Activated gamma-delta T cell treated with Interleukin-2 at 50 U/mL for 16 hours (primary cell): ENCODE data around the gene CARMIL3.
"Not testable (repeated sequence)": the region's sequence is repeated elsewhere in the genome, so short reads cannot be mapped to it uniquely, and the experiment has no call there.

Experiments
- DNase-seq: peaks from one replicate; pipeline ENCODE4 v3.0.0-alpha.2; 2020

The CARMIL3 gene

DNA sequence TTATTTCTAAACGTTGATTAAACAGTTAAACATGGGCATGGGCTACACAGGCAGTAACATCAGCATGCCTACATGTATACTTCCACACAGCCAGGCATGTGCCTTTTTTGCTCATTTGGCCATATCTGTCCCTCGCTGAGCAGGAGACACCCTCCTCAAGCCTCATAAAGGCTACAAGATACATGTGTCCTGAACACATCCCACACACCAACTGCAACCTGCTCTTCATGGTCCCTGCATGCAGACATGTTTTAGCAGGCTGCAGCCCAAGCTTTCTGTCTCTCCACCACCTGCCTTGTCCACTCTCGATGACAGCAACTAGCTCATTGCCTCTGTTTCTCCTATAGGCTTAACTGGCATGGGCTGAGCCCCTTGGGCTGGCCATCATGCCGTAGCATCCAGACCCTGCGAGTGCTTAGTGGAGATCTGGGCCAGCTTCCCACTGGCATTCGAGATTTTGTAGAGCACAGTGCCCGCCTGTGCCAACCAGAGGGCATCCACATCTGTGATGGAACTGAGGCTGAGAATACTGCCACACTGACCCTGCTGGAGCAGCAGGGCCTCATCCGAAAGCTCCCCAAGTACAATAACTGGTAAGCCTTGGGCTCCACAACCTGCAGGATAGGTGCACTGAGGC is 44.9 kb downstream of the CARMIL3 start:
- no peak for DNase-seq

- DNase-seq, result no peak
Measured at GRCh38 chr14:24098229-24098926, 46.6 kb downstream of the CARMIL3 start.

DNA sequence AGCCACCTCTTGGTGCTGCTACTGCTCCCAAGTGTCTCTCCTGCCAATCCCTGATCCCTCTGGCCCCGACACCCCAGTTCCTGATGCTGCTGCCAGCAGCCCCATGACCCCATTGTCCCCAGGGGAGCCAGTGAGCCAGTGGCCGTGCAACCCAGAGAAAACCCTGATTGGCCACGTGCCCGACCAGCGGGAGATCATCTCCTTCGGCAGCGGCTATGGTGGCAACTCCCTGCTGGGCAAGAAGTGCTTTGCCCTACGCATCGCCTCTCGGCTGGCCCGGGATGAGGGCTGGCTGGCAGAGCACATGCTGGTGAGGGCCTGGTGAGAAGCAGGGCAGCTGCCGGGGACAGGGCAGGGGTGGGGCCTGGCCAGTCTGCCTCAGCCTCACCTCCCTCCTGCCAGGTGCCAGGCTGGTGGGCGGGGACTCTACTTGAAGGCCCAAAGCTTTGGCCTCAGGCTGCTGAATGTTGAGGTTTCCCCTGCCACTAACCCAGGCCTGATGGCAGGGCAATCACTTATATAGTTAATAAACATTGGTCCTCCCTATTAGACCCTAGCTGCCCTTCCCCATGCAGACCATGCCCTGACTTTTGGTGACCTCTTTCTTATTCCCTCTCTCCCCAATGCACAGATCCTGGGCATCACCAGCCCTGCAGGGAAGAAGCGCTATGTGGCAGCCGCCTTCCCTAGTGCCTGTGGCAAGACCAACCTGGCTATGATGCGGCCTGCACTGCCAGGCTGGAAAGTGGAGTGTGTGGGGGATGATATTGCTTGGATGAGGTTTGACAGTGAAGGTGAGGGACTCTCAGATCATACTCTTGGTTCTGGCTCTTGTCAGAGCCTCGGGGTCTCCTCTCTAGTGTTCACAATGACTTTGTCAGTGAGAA is 47.4 kb downstream of the CARMIL3 start:
- DNase-seq, result no peak

DNA sequence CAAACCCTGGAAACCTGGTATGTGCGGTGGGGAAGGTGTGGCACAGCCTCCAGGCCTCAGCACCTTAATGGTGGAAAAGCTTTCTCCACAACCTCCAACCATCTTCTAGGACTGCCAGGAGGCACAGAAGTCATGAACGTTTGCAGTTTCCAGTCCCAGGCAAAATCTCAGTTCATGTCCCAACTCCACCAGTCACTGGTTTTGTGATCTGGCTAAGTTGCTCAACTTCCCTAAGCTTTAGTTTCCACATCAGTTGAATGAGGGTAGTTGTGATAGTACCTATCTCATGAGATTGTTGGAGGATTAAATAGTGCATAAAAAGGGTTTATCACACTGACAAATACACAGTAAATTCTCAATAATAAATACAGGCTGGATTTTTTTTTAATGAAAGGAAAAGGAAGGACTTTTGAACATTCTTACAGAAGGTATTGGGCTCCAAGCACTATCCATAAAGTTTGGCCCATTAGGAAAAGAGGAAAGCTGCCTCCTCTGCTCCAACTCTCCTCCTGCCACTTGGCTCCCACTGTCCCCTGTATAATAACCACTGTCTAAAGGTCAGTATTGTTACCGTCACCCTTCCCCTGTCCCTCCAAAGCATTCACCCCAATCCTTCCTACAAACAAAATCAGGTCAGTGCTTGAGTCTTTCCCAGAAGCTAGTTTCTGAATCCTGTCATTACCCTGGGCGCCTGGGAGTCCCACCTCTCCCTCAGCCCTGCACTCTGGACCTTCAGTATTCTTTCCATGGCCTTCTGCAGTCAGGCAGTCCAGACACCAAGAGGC is 48.6 kb downstream of the CARMIL3 start:
- no peak for DNase-seq

- no peak for DNase-seq
Measured at GRCh38 chr14:24100982-24101494, 49.2 kb downstream of the CARMIL3 start.

DNA sequence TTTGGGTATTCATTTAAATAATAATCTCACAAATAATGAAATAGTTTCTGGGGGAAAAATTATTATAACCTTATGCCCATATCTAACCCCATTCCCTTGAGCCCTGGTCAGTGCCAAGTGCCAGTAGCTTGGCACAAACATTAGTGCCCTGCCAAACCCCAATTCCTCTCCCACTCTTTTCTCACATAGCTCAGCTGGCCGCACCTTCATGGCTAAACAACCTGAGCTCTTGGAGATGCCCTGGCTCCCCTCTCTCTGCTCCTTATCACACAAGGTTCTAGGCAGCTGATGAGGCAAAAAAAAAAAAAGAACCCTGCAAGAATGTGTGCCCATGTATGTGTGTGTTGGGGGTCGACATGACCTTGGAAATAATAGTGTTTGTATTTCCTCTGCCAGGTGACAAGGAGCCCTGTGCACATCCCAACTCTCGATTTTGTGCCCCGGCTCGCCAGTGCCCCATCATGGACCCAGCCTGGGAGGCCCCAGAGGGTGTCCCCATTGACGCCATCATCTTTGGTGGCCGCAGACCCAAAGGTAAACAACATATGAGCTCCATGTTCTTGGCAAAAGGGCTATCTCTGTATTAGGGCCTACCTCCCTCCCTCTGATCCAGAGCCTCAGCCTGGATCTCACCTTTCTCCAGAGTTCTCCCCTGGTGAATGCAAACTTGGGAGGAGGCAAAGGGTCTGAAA is 50.7 kb downstream of the CARMIL3 start:
- DNase-seq, result no peak

- no peak for DNase-seq
Measured at GRCh38 chr14:24103451-24103850, 51.6 kb downstream of the CARMIL3 start.

DNA sequence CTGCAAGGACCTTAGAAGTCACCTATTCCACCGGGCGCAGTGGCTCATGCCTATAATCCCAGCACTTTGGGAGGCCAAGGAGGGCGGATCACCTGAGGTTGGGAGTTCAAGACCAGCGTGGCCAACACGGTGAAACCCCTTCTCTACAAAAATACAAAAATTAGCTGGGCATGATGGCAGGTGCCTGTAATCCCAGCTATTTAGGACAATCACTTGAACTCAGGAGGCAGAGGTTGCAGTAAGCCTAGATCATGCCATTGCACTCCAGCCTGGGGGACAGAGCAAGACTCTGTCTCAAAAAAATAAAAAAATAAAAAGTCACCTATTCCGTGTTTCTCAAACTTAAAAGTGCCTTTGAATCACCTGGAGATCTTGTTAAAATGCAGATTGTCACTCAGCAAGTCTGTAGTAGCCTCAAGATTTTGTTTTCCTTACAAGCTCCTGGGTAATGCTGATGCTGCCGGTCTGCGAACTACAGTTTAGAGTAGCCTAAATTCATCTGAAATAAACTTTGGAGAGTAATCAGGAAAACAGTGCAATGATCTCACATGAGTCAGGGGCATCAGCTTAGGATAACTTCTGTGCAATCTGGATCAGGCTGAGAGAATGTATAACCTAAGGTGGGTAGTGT is 53.9 kb downstream of the CARMIL3 start:
- not testable (repeated sequence) for DNase-seq

GRCh38 chr14:24106672-24107271 is 55.0 kb downstream of the CARMIL3 start:
- no peak for DNase-seq

DNA sequence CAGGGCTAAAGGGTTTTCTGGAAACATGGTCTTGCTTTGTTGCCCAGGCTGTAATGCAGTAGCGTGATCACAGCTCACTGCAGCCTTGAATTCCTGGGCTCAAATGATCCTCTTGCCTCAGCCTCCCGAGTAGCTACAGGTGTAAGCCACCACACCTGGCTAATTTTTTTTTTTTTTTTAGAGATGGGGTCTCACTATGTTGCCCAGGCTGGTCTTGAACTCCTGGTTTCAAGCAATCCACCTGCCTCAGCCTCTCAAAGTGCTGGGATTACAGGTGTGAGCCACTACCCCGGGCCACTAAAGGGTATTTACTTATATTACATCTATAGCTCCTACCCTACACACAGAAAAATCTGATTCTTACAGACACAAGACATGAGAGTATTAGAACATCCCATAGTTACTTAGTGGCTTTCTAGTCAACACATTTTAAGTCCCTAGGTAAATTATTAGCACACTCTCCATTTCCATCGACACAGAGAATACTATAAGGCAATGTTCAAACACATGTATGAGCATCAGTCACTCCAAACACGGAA is 56.6 kb downstream of the CARMIL3 start:
- no peak for DNase-seq

GRCh38 chr14:24110060-24110459 is 58.3 kb downstream of the CARMIL3 start:
- no peak for DNase-seq

GRCh38 chr14:24110523-24110922 is 58.7 kb downstream of the CARMIL3 start:
- DNase-seq, result no peak

GRCh38 chr14:24113379-24113800 is 61.6 kb downstream of the CARMIL3 start:
- no peak for DNase-seq

DNA sequence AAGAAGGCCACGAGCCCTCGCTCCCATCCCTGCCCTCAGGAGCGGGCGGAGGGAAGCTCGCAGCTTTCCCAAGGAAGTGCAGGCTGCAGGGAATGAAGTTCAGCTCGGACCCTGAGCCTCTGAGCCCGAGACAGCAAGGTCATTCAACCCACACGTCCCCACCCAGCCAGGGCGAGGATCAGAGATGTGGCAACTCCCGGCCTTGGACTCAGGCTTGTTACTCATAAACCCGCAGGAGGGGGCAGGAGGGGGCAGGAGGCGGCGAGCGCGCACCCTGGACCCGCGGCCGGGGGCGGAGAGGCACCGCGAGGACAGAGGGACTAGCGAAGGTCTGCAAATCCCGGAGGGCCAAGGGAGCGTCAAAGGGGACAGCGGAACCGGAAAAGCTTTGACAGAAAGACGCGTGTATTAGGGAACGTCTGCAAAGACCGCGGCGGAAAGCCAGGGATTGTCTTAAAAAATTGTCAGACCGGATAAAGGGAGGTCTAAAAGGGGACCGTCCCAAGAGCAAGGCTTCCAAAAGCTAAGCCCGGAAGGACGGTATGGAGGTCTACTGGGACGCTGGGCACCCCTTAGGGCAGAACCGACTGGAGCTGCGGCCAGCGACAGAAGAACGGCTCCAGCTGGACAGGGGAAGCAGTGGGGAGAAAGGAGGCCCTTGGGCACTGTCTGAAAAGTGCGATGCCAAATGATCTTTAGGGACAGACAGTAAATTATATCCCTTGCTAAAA is 62.2 kb downstream of the CARMIL3 start:
- peak; percentile 74 for DNase-seq

DNA sequence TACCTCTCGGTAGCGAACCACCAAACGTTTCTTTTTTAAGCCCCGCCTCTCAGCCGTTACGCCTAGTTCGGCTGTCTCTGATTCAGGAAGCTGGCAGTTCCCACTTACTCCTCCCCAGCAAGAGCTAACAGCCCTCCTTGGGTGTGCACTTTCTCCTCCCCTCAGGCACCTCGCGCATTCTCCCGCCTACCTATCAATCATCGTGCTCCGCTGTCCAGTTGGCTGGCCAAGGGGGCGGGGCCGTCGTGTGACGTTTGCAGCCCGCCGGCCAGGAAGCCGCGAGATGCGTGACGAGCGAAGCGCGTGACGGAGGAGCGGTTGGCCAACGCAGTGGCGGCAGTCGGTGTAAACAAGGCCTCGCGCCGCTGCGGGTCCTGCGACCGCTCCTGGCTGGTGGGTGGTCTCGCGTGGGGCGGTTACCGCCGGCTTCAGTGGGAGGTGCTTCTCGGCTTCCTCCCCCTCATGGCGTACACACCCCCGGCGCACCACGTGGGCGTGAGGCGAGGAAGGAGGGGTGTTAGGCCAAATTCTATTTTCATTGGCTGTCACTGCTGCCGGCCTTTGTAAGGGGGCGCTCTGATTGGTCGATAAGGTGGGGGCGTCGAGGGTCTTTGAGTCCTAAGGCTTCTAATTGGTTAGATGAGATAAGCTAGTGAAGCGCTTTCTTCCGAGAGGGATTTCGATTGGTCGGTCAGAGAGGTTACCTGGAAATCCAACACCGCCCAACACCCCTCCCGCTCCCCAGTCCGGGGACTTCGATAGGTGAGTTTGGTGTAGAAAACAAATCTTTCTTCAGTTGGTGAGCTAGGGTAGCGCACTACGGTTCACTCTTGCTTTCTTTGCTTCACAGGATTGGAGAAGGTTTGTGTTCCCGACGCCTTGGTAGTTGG is 63.0 kb downstream of the CARMIL3 start, which contains the start of the genes DCAF11 and NRL:
TSS of gene DCAF11 (plus strand) at position 246 of the 890 bp plus-strand sequence. CDS start 818 bp downstream, outside the sequence.
TSS of gene NRL (minus strand) at position 418 of the 890 bp plus-strand sequence. CDS start 32,101 bp downstream, outside the sequence.
- DNase-seq, result peak; percentile 98

DNA sequence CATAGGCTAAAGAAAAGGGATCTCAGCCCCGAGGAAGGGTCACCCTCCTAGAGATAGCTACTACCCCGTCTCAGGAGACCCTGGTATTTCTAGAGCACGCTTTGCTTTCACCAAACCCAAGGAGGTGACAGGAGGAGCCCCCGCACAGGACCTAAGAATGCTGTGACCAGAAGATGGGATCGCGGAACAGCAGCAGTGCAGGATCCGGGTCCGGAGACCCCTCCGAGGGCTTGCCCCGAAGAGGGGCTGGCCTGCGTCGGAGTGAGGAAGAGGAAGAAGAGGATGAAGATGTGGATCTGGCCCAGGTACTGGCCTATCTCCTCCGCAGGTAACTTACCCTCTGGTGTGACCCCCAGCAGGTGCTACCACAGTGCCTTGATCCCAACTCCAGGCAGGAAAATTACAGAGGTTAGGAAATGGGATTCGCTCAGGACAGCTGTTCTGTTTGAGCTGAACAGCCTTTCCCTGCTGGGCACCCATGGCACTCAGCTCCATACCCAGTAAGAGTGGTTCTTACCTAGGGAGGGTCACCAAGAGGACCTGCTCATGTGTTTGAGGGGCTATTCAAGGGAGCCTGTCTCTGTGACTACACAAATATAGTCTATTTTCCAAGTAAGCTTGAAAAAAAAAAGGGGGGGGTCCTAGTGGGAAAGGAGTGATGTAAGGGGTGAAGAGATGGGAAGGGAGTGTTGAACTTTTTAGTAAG is 63.8 kb downstream of the CARMIL3 start:
- no peak for DNase-seq

DNA sequence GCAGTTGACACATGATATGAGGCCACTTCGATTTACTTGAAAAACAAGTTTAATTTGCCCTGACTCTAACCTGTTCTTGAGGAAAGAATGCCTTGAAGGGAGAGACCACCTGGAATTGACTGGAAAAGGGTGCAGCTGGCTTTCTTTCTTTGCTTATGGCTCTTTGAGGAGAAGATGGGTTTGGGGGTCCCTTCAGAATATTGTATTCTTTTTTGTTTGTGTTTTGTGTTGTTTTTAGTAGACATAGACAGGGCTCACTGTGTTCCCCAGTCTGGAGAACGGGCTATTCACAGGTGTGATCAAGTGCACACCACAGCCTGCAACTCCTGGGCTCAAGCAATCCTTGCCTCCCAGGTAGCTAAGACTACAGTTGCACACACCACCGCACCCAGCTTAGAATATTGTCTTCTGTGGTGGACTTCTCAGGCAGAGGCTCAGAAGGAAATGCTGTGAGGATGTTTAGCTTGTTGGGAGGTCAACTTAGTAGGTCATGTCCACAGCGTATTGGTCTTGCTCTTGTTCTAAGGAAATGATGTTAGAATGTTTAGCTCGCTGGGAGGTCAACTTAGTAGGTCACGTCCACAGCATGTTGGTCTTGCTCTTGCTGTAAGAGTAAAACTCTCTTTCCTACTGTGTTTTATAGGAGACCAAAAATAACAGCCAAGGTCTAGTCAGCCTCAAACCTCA is 64.5 kb downstream of the CARMIL3 start:
- DNase-seq, result no peak
